RCC 7860 (cell line): Measurements from ENCODE around the gene RTF2.

Experiments
- DNase-seq: peaks from one replicate; pipeline ENCODE4 v3.0.0-alpha.2; 2015; ENCODE audit warnings: low spot score
- FAIRE-seq: peaks from 2 replicates; lab custom pipeline; 2012; peaks lifted over from hg19 to GRCh38; lab: Jason Lieb, UNC

Gene RTF2

GRCh38 chr20:56468316-56469076, at the start of gene RTF2:
Gene RTF2 (plus strand): TSS chr20:56468627. CDS start chr20:56468698, 71 bp downstream.
- FAIRE-seq, result no peak
- DNase-seq, result peak; percentile 83

- FAIRE-seq (no peak), DNase-seq (no peak)
Observed at GRCh38 chr20:56420028-56420427, 48.4 kb upstream of the RTF2 start.

- FAIRE-seq (no peak), DNase-seq (no peak)
Observed at GRCh38 chr20:56420940-56421688, 47.3 kb upstream of the RTF2 start.

GRCh38 chr20:56422076-56422823, 46.2 kb upstream of the RTF2 start:
- FAIRE-seq (peak; percentile 95), DNase-seq (peak; percentile 83)

GRCh38 chr20:56422824-56423189, 45.6 kb upstream of the RTF2 start:
- FAIRE-seq (no peak), DNase-seq (no peak)

- FAIRE-seq, result no peak
Observed at GRCh38 chr20:56423211-56423610, 45.2 kb upstream of the RTF2 start.

GRCh38 chr20:56423886-56424285, 44.5 kb upstream of the RTF2 start:
- no peak for DNase-seq
- FAIRE-seq, result no peak

More at GRCh38 chr20:56423211-56423610, 45.2 kb upstream of the RTF2 start:
- no peak for DNase-seq

GRCh38 chr20:56424931-56425330, 43.5 kb upstream of the RTF2 start:
- no peak for FAIRE-seq

GRCh38 chr20:56426026-56426425, 42.4 kb upstream of the RTF2 start:
- no peak for FAIRE-seq
- DNase-seq, result no peak

More at GRCh38 chr20:56424931-56425330, 43.5 kb upstream of the RTF2 start:
- no peak for DNase-seq

- DNase-seq (no peak), FAIRE-seq (no peak)
Observed at GRCh38 chr20:56426926-56427325, 41.5 kb upstream of the RTF2 start.

GRCh38 chr20:56427797-56428196, 40.6 kb upstream of the RTF2 start:
- DNase-seq (no peak), FAIRE-seq (no peak)

GRCh38 chr20:56428410-56428809, 40.0 kb upstream of the RTF2 start:
- no peak for DNase-seq
- FAIRE-seq, result no peak

GRCh38 chr20:56428881-56429280, 39.5 kb upstream of the RTF2 start:
- DNase-seq (peak; percentile 47), FAIRE-seq (no peak)

GRCh38 chr20:56429502-56429901, 38.9 kb upstream of the RTF2 start:
- FAIRE-seq, result peak; percentile 8
- peak; percentile 83 for DNase-seq

GRCh38 chr20:56429941-56430340, 38.5 kb upstream of the RTF2 start:
- DNase-seq (no peak), FAIRE-seq (no peak)

- FAIRE-seq (no peak), DNase-seq (no peak)
Observed at GRCh38 chr20:56430461-56430860, 38.0 kb upstream of the RTF2 start.

- DNase-seq, result no peak
Observed at GRCh38 chr20:56430957-56431356, 37.5 kb upstream of the RTF2 start.

GRCh38 chr20:56431471-56431870, 37.0 kb upstream of the RTF2 start:
- FAIRE-seq (no peak), DNase-seq (no peak)

More at GRCh38 chr20:56430957-56431356, 37.5 kb upstream of the RTF2 start:
- FAIRE-seq, result no peak

GRCh38 chr20:56433221-56433879, 35.1 kb upstream of the RTF2 start:
- DNase-seq (no peak), FAIRE-seq (no peak)

- no peak for FAIRE-seq
Observed at GRCh38 chr20:56433880-56434255, 34.6 kb upstream of the RTF2 start.

More at GRCh38 chr20:56433880-56434255, 34.6 kb upstream of the RTF2 start:
- DNase-seq, result no peak
